ENCODE data around the gene SLC22A23. TPM values are rescaled to one million over a fixed set of nuclear protein-coding genes. Genes with fewer than 3 reads are reported as not detected.

The SLC22A23 gene
- total RNA-seq, 1 experiment from 2014 or later: 6.8 TPM

- Histone ChIP-seq H2BK5ac (ENCODE audit: insufficient read length, low read length) (no peak overlapping the region), H3K9me3 (ENCODE audit: control insufficient read depth, low read depth, low read length) (no peaks in the 10 kb centered on the region), H4K5ac (ENCODE audit: insufficient read length, low read depth, low read length) (no peak overlapping the region), H3K18ac (ENCODE audit: insufficient read length, low read depth, low read length) (no peak overlapping the region), H3K4me1 (ENCODE audit: insufficient read depth, low read length) (no peaks in the 10 kb centered on the region), H3K4ac (ENCODE audit: low read depth, low read length) (no peak overlapping the region), H2AK5ac (ENCODE audit: insufficient read length, low read length) (no peak overlapping the region), H2BK12ac (ENCODE audit: insufficient read length, low read depth, low read length) (no peak overlapping the region), H3K14ac (ENCODE audit: insufficient read depth, low read length) (no peak overlapping the region), H2BK15ac (ENCODE audit: low read depth, low read length) (no peak overlapping the region), H4K20me1 (ENCODE audit: control insufficient read depth, insufficient read depth, insufficient read length) (no peaks in the 10 kb centered on the region), H3K79me2 (ENCODE audit: insufficient read depth, low read length) (no peaks in the 10 kb centered on the region), H3K4me2 (ENCODE audit: insufficient read depth, insufficient read length, low read length) (no peak overlapping the region), H3K27ac (ENCODE audit: insufficient read length, low read depth, low read length) (no peak overlapping the region), H3K23me2 (ENCODE audit: insufficient read length, low read depth, low read length, poor library complexity, severe bottlenecking) (no peaks in the 10 kb centered on the region), H2BK120ac (ENCODE audit: low read depth, low read length, poor library complexity, severe bottlenecking) (no peak overlapping the region), H3K9ac (ENCODE audit: extremely low read depth, insufficient read length, low read length) (no peak overlapping the region), H3K79me1 (ENCODE audit: insufficient read depth, low read depth, low read length, poor library complexity, severe bottlenecking) (no peaks in the 10 kb centered on the region), H4K91ac (ENCODE audit: insufficient read length, low read depth, low read length) (no peak overlapping the region), H3K23ac (ENCODE audit: insufficient read length, low read depth, low read length) (no peak overlapping the region), H3K27me3 (ENCODE audit: insufficient read depth, low read length) (no peaks in the 10 kb centered on the region), H3K56ac (ENCODE audit: insufficient read length, low read depth, low read length) (no peak overlapping the region), H2AFZ (ENCODE audit: low read length) (no peak overlapping the region), H2BK20ac (ENCODE audit: low read depth, low read length, poor library complexity, severe bottlenecking) (no peak overlapping the region), H4K8ac (replicated peaks; ENCODE audit: insufficient read length, low read depth, low read length) (no peak overlapping the region), H3T11ph (ENCODE audit: low read length) (no peak overlapping the region)
- H3K36me3 Mint-ChIP-seq (ENCODE audit: insufficient read depth in 1 of 3, low read depth in 3 of 3): peaks cover 0 to 7% (median 0%) of the 10 kb centered on the region in 3 experiments; a peak in 2 of 7 replicates
- no peak overlapping the region for H3K27ac Mint-ChIP-seq
- no peak overlapping the region for H3K4me3 Mint-ChIP-seq
- no peaks in the 10 kb centered on the region for H3K9me3 Mint-ChIP-seq
- TF ChIP-seq, protein P1, sequence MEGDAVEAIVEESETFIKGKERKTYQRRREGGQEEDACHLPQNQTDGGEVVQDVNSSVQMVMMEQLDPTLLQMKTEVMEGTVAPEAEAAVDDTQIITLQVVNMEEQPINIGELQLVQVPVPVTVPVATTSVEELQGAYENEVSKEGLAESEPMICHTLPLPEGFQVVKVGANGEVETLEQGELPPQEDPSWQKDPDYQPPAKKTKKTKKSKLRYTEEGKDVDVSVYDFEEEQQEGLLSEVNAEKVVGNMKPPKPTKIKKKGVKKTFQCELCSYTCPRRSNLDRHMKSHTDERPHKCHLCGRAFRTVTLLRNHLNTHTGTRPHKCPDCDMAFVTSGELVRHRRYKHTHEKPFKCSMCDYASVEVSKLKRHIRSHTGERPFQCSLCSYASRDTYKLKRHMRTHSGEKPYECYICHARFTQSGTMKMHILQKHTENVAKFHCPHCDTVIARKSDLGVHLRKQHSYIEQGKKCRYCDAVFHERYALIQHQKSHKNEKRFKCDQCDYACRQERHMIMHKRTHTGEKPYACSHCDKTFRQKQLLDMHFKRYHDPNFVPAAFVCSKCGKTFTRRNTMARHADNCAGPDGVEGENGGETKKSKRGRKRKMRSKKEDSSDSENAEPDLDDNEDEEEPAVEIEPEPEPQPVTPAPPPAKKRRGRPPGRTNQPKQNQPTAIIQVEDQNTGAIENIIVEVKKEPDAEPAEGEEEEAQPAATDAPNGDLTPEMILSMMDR (conservative IDR thresholded peaks at IDR 0.05): no peak
- WGBS (ENCODE audit: extremely low coverage, insufficient read length, low lambda C conversion rate): no CpG with 5 or more reads among the region's 9 CpGs
- no peak for DNase-seq
- no peaks in the 10 kb centered on the region; the same call in 1 of the 2 replicates for H3K27me3 Mint-ChIP-seq (ENCODE audit: low read depth)
- H3K4me1 Mint-ChIP-seq: peaks cover 2 to 10% of the 10 kb centered on the region in 2 experiments; a peak in 2 of 4 replicates
These were observed 140.5 kb downstream of the SLC22A23 start for GRCh38 chr6:3316331-3316730.
